Esophagus muscularis mucosa (tissue), 4 donors: ENCODE measurements around the gene HMGN1. TPM values are rescaled to one million over a fixed set of nuclear protein-coding genes. Genes with fewer than 3 reads are reported as not detected.
A peak's percentile ranks its signal among the peaks of the same experiment; 100 is the strongest.

Experiments used
- DNase-seq: peaks from one replicate; pipeline ENCODE4 v3.0.0-alpha.2; 2017; ENCODE audit errors: extremely low spot score
- H3K27ac ChIP-seq, 4 donors: fragments of 200-600 bp; sonication (generic); replicated peaks in 1 of 4; 1 replicate in 3 of 4; 2 replicates in 1 of 4; pipeline ENCODE4 v1.5.1; 2016 to 2019; ENCODE audit warnings: mild to moderate bottlenecking in 1 of 4
- H3K27me3 ChIP-seq, 4 donors: fragments of 200-600 bp; sonication (generic); one replicate each; pipeline versions ENCODE4 v1.5.1 to v1.6.0; 2016 to 2019
- H3K36me3 ChIP-seq, 4 donors: fragments of 200-600 bp; sonication (generic); one replicate each; pipeline ENCODE4 v1.5.1; 2016 to 2019
- H3K4me1 ChIP-seq, 4 donors: fragments of 200-600 bp; sonication (generic); one replicate each; pipeline ENCODE4 v1.5.1; 2016 to 2019
- H3K4me3 ChIP-seq, 4 donors: fragments of 200-600 bp; sonication (generic); 1 replicate in 2 of 4; 2 replicates in 2 of 4; pipeline ENCODE4 v1.5.1; 2016 to 2019; ENCODE audit warnings: mild to moderate bottlenecking in 4 of 4, moderate library complexity in 1 of 4
- H3K9me3 ChIP-seq, 4 donors: fragments of 200-600 bp; sonication (generic); 1 replicate in 3 of 4; 2 replicates in 1 of 4; pipeline ENCODE4 v1.5.1; 2016 to 2019
- CTCF ChIP-seq, 3 experiments: fragments of 200-600 bp in 2 of 3; fragments of 450-650 bp in 1 of 3; sonication (generic) in 2 of 3; IDR thresholded peaks; one replicate each; pipeline ENCODE4 v1.5.1; 2017 to 2019; ENCODE audit warnings: antibody characterized with exemption in 3 of 3, mild to moderate bottlenecking in 2 of 3, moderate library complexity in 1 of 3
- EP300 ChIP-seq: sonication (generic); formaldehyde crosslinking; IDR thresholded peaks from one replicate; pipeline ENCODE4 v1.6.1; 2017; ENCODE audit warnings: antibody characterized with exemption
- POLR2A ChIP-seq: fragments of 450-650 bp; IDR thresholded peaks from one replicate; pipeline ENCODE4 v1.6.1; 2017; ENCODE audit warnings: antibody characterized with exemption, moderate library complexity, mild to moderate bottlenecking, low read depth
- POLR2AphosphoS5 ChIP-seq, 2 donors: sonication (generic); formaldehyde crosslinking; IDR thresholded peaks; one replicate each; pipeline ENCODE4 v1.6.1; 2017; ENCODE audit warnings: antibody characterized with exemption in 2 of 2
- WGBS: methylation state at CpG from one replicate; pipeline ENCODE4 v1.1.5; 2018; 5-methylcytosine and 5-hydroxymethylcytosine counted together
- intact Hi-C: fragments of 100-400 bp; cut with DNase I; formaldehyde crosslinking; loops from one replicate; pipeline ENCODE4 v1.15.1; 2023
- small RNA-seq, 3 donors: library from RNA; depleted of rRNA; stranded (forward); fragments of <200 nt; gene quantifications; one replicate each; pipeline ENCODE3, GENCODE V24; 2016
- total RNA-seq, 4 donors: library from RNA; depleted of rRNA; stranded (reverse); fragments of >200 nt; gene quantifications; one replicate each; pipeline versions ENCODE4 v1.1.0 to v1.2.1, GENCODE V29; 2016

Gene HMGN1
- total RNA-seq, 4 donors from 2014 or later = 69.1 to 77.4 (median 72.1) TPM

- intact Hi-C loops = no loop called here
- DNase-seq = no peak
- no peak for TF ChIP-seq EP300
- no peak for TF ChIP-seq POLR2AphosphoS5 (IDR thresholded peaks at IDR 0.05)
- TF ChIP-seq POLR2A = no peak
- no peak for TF ChIP-seq CTCF (IDR thresholded peaks at IDR 0.05)
- WGBS = 89% methylated on average over 7 of the region's 7 CpGs
- peaks cover 0 to 33% (median 22%) of the 10 kb centered on the region in 4 donors for H3K36me3 ChIP-seq
- no peaks in the 10 kb centered on the region for H3K27me3 ChIP-seq
- no peaks in the 10 kb centered on the region for H3K9me3 ChIP-seq
- peak overlapping the region in 1 of 4 donors; percentile 83 for H3K4me3 ChIP-seq
- peak overlapping the region in 2 of 4 donors; percentile 97 to 99 for H3K27ac ChIP-seq
- peaks cover 27 to 70% (median 58%) of the 10 kb centered on the region in 4 donors for H3K4me1 ChIP-seq
Measured at GRCh38 chr21:39311164-39311563, 37.7 kb downstream of the HMGN1 start.

GRCh38 chr21:39307466-39307865, 41.4 kb downstream of the HMGN1 start:
- Histone ChIP-seq H3K27me3 (no peaks in the 10 kb centered on the region), H3K27ac (peak overlapping the region in 1 of 4 donors; percentile 42), H3K4me3 (no peak overlapping the region), H3K36me3 (peaks cover 6 to 54% (median 42%) of the 10 kb centered on the region in 4 donors), H3K9me3 (no peaks in the 10 kb centered on the region), H3K4me1 (peaks cover 20 to 57% (median 49%) of the 10 kb centered on the region in 4 donors)
- WGBS = 93% methylated on average over 1 of the region's 1 CpG
- intact Hi-C loops = no loop called here
- no peak for TF ChIP-seq POLR2A
- no peak for DNase-seq

- H3K4me1 ChIP-seq = peaks cover 0 to 22% (median 20%) of the 10 kb centered on the region in 4 donors
- no peak for TF ChIP-seq POLR2A
- TF ChIP-seq EP300 = no peak
- no peak for TF ChIP-seq POLR2AphosphoS5 (IDR thresholded peaks at IDR 0.05)
- no peak for TF ChIP-seq CTCF (IDR thresholded peaks at IDR 0.05)
- H3K36me3 ChIP-seq = peaks cover 8 to 67% (median 53%) of the 10 kb centered on the region in 4 donors
- H3K9me3 ChIP-seq = peaks cover 0 to 5% (median 0%) of the 10 kb centered on the region in 4 donors
- no peaks in the 10 kb centered on the region for H3K27me3 ChIP-seq
- no peak overlapping the region for H3K4me3 ChIP-seq
- WGBS = 93% methylated on average over 3 of the region's 3 CpGs
- no peak overlapping the region for H3K27ac ChIP-seq
- intact Hi-C loops = no loop called here
- no peak for DNase-seq
Measured at GRCh38 chr21:39300587-39300986, 48.3 kb downstream of the HMGN1 start.

GRCh38 chr21:39296891-39297290, 52.0 kb downstream of the HMGN1 start:
- Histone ChIP-seq H3K27me3 (no peaks in the 10 kb centered on the region), H3K36me3 (peaks cover 28 to 80% (median 64%) of the 10 kb centered on the region in 4 donors), H3K4me1 (peaks cover 0 to 24% (median 22%) of the 10 kb centered on the region in 4 donors), H3K9me3 (peaks cover 0 to 5% (median 0%) of the 10 kb centered on the region in 4 donors), H3K27ac (no peak overlapping the region), H3K4me3 (no peak overlapping the region)
- WGBS = 91% methylated on average over 2 of the region's 2 CpGs
- TF ChIP-seq POLR2A (no peak), POLR2AphosphoS5 (IDR thresholded peaks at IDR 0.05) (no peak), CTCF (IDR thresholded peaks at IDR 0.05) (no peak), EP300 (no peak)
- intact Hi-C loops = no loop called here
- DNase-seq = no peak

Small RNA genes within 50 kb of the gene (small RNA-seq; reads per million reads assigned to genes)
- 0 reads per million in 3 donors for gene RF00019

Other genes starting within 250 kb of the HMGN1 start
- 10 to 100 TPM; 23.5 to 32.8 (median 25.1) TPM for gene PSMG1, start 165.6 kb downstream of the HMGN1 start, total RNA-seq
- 100 to 1,000 TPM in 1 of 4 donors, 10 to 100 TPM in 3; 55.0 to 104 (median 67.9) TPM for gene BRWD1, start 35.5 kb downstream of the HMGN1 start, total RNA-seq
- gene LCA5L, start 96.7 kb upstream of the HMGN1 start, total RNA-seq = 1 to 10 TPM in 3 of 4 donors, under 1 TPM in 1; 0.83 to 2.8 (median 2.2) TPM
- 10 to 100 TPM in 3 of 4 donors, 1 to 10 TPM in 1; 9.7 to 33.9 (median 24.1) TPM for gene SH3BGR, start 102.9 kb upstream of the HMGN1 start, total RNA-seq